Parathyroid adenoma (tissue), 2 donors: Measurements from ENCODE around the gene MEF2C.

Experiments used
- H2AFZ ChIP-seq: fragments of 300-600 bp; sonication (generic); one replicate; pipeline ENCODE4 v1.7.0; 2017; ENCODE audit warnings: antibody characterized with exemption, mild to moderate bottlenecking
- H3K27ac ChIP-seq: fragments of 300-600 bp; sonication (generic); one replicate; pipeline ENCODE4 v1.7.0; 2017
- H3K27me3 ChIP-seq: fragments of 300-600 bp; sonication (generic); one replicate; pipeline ENCODE4 v1.7.0; 2017; ENCODE audit warnings: low read length; ENCODE audit not compliant: control insufficient read depth, insufficient read depth
- H3K36me3 ChIP-seq: fragments of 300-600 bp; sonication (generic); one replicate; pipeline ENCODE4 v1.7.0; 2017; ENCODE audit warnings: low read length; ENCODE audit not compliant: control insufficient read depth, insufficient read depth
- H3K4me1 ChIP-seq: fragments of 300-600 bp; sonication (generic); one replicate; pipeline ENCODE4 v1.7.0; 2017; ENCODE audit warnings: control low read depth
- H3K4me2 ChIP-seq: fragments of 300-600 bp; sonication (generic); one replicate; pipeline ENCODE4 v1.7.0; 2017; ENCODE audit warnings: low read length
- H3K4me3 ChIP-seq: fragments of 300-600 bp; sonication (generic); one replicate; pipeline ENCODE4 v1.7.0; 2017; ENCODE audit warnings: low read depth, low read length
- H3K79me2 ChIP-seq: fragments of 300-600 bp; sonication (generic); one replicate; pipeline ENCODE4 v1.7.0; 2017; ENCODE audit warnings: control low read depth
- H3K9ac ChIP-seq: fragments of 300-600 bp; sonication (generic); one replicate; pipeline ENCODE4 v1.7.0; 2017; ENCODE audit warnings: mild to moderate bottlenecking
- H3K9me3 ChIP-seq: fragments of 300-600 bp; sonication (generic); one replicate; pipeline ENCODE4 v1.7.0; 2017; ENCODE audit warnings: low read length; ENCODE audit not compliant: control insufficient read depth
- TF ChIP-seq, protein P1 (sequence below): fragments of 300-600 bp; sonication (generic); IDR thresholded peaks from one replicate; pipeline ENCODE4 v1.7.0; 2017; ENCODE audit warnings: antibody characterized with exemption, mild to moderate bottlenecking
- donor health status: primary hyperparathyroidism.

Gene MEF2C

DNA sequence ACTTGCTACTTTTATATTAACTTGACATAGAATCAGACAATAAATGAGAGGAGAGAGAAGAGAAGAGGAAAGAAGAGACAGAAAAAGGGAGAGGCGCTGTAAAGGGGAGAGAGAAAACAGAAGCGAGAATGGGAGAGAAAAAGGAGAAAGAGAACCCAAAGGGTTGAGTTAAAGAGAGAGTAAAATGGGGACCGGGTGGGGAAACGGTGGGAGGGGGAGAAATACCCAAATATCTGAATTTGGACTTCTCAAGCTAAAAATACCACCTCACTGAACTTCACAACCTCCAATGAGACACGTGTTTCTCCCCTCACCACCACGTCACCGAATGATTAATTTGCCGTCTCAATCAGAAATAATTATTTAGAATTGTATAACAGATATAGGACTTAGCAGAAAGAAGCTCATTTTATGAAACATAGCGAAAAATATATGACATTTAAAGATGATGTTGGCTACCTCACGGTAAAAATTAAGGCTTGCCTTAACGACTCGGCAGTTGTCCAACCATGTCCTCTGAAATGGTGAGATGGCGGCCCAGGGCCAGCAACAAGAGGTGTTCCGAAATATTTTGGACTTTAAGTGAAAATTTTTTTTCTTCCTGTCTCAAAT lies 204.1 kb downstream of the MEF2C start:
- H3K9me3 ChIP-seq: no peaks in the 10 kb centered on the region
- no peak overlapping the region for H2AFZ ChIP-seq
- H3K4me3 ChIP-seq: no peak overlapping the region
- H3K27me3 ChIP-seq: peaks cover 25% of the 10 kb centered on the region
- no peak overlapping the region for H3K27ac ChIP-seq
- H3K9ac ChIP-seq: no peak overlapping the region
- no peak overlapping the region for H3K4me2 ChIP-seq
- TF ChIP-seq, protein P1, sequence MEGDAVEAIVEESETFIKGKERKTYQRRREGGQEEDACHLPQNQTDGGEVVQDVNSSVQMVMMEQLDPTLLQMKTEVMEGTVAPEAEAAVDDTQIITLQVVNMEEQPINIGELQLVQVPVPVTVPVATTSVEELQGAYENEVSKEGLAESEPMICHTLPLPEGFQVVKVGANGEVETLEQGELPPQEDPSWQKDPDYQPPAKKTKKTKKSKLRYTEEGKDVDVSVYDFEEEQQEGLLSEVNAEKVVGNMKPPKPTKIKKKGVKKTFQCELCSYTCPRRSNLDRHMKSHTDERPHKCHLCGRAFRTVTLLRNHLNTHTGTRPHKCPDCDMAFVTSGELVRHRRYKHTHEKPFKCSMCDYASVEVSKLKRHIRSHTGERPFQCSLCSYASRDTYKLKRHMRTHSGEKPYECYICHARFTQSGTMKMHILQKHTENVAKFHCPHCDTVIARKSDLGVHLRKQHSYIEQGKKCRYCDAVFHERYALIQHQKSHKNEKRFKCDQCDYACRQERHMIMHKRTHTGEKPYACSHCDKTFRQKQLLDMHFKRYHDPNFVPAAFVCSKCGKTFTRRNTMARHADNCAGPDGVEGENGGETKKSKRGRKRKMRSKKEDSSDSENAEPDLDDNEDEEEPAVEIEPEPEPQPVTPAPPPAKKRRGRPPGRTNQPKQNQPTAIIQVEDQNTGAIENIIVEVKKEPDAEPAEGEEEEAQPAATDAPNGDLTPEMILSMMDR: no peak
- no peaks in the 10 kb centered on the region for H3K79me2 ChIP-seq
- no peaks in the 10 kb centered on the region for H3K4me1 ChIP-seq
- no peaks in the 10 kb centered on the region for H3K36me3 ChIP-seq

DNA sequence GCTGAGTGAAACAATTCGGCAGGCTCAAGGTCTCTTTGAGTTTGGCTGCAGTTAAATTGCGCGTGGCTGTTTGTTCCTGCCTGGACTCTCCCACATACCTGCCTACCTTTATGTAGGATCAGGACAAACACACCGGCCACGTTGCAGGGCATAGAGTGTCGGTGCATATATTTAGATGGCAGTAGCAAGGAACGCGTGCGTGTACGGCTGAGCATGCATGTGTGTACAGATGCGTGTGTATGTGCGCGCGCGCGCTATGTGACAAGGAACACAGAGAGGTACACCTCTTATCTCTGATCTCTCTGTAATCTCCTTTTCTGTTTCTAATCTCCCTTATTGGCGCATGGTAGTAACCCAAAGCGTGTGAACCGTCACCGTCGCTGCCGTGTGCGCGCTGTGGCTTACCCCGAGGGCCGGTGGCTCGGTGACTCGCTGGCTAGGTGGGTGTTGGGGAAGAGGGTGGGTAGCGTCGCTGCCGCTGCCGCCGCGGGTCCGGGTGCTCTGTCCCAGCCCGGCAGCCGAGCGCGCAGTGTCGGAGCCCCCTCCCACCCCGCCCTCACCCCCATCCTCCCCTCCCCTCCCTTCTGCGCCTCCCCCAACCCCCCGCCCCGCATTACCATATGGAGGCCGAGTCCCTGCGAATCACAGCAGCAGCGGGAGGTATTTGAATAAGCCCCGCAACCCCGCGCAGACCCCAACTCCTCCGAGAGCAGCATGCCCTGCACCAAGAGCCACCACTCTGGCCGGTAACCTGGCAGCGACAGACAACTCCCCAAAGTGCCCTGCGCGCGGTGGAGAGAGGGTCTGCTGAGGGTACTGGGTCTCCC lies 204.8 kb downstream of the MEF2C start:
- H3K4me1 ChIP-seq: no peaks in the 10 kb centered on the region
- no peaks in the 10 kb centered on the region for H3K36me3 ChIP-seq
- no peaks in the 10 kb centered on the region for H3K79me2 ChIP-seq
- no peak overlapping the region for H3K27ac ChIP-seq
- no peak overlapping the region for H3K9ac ChIP-seq
- no peak overlapping the region for H3K4me3 ChIP-seq
- TF ChIP-seq, protein P1: no peak
- no peaks in the 10 kb centered on the region for H3K9me3 ChIP-seq
- H3K4me2 ChIP-seq: no peak overlapping the region
- H3K27me3 ChIP-seq: peaks cover 29% of the 10 kb centered on the region
- H2AFZ ChIP-seq: no peak overlapping the region

DNA sequence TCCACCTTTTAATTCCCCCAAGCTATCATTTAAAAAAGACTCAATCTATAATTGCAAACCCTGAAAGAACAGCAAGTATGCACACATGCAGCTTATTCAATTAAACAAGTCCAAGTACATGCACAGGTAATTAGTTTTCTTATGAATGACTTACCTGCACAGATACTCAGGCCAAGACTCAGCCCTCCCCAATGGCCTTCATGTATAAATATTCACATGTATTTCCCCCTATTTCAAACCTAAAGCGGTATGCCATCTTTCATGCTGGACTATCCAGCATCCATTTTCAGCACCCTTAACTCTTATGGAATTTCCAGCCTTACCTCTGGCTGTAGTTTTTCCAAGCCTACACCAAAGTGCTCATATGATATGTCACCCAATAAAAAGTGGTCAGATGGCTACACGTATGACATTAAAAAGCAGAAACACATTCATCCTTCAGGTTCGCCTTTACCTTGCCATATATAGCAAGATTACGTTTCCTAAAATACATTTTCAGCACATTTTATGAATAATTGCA lies 205.5 kb downstream of the MEF2C start:
- H3K79me2 ChIP-seq: no peaks in the 10 kb centered on the region
- no peak overlapping the region for H3K4me2 ChIP-seq
- H3K27me3 ChIP-seq: peaks cover 32% of the 10 kb centered on the region
- H3K4me1 ChIP-seq: no peaks in the 10 kb centered on the region
- no peak overlapping the region for H3K9ac ChIP-seq
- H3K4me3 ChIP-seq: no peak overlapping the region
- H2AFZ ChIP-seq: no peak overlapping the region
- TF ChIP-seq, protein P1: no peak
- H3K9me3 ChIP-seq: no peaks in the 10 kb centered on the region
- no peaks in the 10 kb centered on the region for H3K36me3 ChIP-seq
- H3K27ac ChIP-seq: no peak overlapping the region

DNA sequence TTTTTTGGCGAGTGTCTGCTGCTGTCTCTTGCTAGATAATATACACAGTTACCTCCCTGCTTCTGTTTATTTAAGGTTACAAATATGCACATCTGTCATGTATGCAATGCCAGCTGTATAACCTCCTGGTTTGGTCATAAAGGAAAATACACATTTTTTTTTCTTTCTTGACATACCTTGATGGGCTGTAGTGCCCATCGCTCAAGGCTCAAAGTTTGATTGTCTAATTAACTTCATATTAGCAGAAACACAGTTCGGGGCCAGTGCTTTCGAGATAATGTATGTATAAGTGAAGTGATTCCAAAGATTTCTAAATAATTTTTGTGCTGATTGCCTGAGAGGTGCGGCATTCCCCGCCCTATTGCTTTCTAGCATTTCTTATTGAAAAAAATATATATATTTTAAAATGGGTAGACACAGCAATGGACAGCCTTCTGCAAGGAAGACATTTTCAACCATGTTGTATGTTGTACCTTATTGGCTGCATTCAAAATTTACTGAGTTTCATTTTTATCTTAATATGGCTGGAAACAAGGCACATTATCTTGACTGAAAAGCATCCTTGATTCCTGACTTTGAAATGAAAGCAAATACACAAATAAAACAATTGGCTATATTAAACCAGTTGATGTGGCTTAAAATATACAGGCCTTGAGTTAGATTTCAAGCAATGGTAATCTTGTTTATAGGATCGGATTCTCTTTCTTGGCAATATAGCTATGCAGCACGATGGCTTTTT lies 206.2 kb downstream of the MEF2C start:
- no peaks in the 10 kb centered on the region for H3K9me3 ChIP-seq
- no peak overlapping the region for H3K27ac ChIP-seq
- H2AFZ ChIP-seq: no peak overlapping the region
- no peak overlapping the region for H3K4me2 ChIP-seq
- peaks cover 36% of the 10 kb centered on the region for H3K27me3 ChIP-seq
- no peaks in the 10 kb centered on the region for H3K79me2 ChIP-seq
- H3K36me3 ChIP-seq: no peaks in the 10 kb centered on the region
- H3K9ac ChIP-seq: no peak overlapping the region
- no peaks in the 10 kb centered on the region for H3K4me1 ChIP-seq
- no peak overlapping the region for H3K4me3 ChIP-seq
- TF ChIP-seq, protein P1: no peak
